ENCODE results near the gene RABL2B.

The RABL2B gene

DNA sequence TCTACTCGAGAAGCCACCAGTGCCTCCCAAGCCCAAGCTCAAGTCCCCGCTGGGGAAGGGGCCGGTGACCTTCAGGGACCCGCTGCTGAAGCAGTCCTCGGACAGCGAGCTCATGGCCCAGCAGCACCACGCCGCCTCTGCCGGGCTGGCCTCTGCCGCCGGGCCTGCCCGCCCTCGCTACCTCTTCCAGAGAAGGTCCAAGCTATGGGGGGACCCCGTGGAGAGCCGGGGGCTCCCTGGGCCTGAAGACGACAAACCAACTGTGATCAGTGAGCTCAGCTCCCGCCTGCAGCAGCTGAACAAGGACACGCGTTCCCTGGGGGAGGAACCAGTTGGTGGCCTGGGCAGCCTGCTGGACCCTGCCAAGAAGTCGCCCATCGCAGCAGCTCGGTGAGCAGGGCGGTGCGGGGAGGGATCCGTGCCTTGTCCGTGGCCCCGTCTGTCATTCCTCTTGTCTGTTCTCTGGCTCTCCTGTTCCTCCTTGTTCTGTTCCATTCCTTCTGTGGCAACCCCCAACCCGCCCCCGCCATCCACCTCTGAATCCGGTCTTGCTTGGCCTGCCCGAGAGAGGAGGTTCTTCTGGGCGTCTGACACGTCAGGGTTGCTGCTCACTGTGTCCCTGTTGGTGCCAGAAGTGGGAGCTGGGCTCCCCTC, 61.3 kb downstream of the RABL2B start:
- DNase-seq = no peak

DNA sequence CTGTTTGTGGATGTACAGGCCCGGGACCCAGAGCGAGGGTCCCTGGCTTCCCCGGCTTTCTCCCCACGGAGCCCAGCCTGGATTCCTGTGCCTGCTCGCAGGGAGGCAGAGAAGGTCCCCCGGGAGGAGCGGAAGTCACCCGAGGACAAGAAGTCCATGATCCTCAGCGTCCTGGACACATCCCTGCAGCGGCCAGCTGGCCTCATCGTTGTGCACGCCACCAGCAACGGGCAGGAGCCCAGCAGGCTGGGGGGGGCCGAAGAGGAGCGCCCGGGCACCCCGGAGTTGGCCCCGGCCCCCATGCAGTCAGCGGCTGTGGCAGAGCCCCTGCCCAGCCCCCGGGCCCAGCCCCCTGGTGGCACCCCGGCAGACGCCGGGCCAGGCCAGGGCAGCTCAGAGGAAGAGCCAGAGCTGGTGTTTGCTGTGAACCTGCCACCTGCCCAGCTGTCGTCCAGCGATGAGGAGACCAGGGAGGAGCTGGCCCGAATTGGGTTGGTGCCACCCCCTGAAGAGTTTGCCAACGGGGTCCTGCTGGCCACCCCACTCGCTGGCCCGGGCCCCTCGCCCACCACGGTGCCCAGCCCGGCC, 62.1 kb downstream of the RABL2B start:
- DNase-seq = no peak

DNA sequence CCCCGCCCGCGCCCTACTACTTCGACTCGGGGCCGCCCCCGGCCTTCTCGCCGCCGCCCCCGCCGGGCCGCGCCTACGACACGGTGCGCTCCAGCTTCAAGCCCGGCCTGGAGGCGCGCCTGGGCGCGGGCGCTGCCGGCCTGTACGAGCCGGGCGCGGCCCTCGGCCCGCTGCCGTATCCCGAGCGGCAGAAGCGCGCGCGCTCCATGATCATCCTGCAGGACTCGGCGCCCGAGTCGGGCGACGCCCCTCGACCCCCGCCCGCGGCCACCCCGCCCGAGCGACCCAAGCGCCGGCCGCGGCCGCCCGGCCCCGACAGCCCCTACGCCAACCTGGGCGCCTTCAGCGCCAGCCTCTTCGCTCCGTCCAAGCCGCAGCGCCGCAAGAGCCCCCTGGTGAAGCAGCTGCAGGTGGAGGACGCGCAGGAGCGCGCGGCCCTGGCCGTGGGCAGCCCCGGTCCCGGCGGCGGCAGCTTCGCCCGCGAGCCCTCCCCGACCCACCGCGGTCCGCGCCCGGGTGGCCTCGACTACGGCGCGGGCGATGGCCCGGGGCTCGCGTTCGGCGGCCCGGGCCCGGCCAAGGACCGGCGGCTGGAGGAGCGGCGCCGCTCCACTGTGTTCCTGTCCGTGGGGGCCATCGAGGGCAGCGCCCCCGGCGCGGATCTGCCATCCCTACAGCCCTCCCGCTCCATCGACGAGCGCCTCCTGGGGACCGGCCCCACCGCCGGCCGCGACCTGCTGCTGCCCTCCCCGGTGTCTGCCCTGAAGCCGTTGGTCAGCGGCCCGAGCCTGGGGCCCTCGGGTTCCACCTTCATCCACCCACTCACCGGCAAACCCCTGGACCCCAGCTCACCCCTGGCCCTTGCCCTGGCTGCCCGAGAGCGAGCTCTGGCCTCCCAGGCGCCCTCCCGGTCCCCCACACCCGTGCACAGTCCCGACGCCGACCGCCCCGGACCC, 62.9 kb downstream of the RABL2B start:
- no peak for DNase-seq

DNA sequence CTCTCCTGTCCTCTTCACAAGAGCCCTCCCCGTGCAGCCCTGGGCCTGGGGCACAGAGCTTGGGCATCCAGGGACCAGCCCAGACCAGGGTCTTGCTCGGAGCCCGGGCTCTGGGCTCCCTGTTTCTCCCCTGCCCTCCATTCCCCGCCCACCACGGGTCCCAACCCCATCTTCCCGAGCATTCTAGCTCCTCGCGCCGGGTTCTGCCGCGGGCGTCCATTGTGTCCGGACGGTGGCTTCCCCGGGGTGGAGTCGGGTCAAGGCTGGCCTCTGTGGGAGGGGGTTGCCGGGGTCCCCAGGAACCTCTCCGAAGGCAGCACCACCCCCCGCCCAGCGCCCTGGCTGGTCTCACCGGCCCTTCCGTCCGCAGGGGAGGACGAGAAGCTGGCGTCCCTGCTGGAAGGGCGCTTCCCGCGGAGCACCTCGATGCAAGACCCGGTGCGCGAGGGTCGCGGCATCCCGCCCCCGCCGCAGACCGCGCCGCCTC, 63.6 kb downstream of the RABL2B start:
- DNase-seq = no peak

DNA sequence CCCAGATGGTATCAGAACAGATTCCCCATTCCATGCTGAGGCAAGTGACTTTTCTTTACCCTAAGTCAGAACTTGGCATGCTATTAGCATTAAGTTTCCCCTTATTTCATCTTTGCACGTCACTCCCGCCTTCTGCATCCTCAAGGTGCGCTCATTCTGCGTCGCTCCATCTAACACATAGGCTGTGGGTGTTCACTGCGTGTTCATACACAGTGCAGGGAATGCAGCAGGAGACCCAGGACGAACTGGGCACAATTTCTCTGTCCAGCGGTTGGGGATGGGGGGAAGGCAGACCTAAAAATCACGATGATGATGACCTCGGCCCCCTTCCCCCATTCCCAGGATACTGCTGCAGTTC, 65.1 kb downstream of the RABL2B start:
- DNase-seq = no peak

DNA sequence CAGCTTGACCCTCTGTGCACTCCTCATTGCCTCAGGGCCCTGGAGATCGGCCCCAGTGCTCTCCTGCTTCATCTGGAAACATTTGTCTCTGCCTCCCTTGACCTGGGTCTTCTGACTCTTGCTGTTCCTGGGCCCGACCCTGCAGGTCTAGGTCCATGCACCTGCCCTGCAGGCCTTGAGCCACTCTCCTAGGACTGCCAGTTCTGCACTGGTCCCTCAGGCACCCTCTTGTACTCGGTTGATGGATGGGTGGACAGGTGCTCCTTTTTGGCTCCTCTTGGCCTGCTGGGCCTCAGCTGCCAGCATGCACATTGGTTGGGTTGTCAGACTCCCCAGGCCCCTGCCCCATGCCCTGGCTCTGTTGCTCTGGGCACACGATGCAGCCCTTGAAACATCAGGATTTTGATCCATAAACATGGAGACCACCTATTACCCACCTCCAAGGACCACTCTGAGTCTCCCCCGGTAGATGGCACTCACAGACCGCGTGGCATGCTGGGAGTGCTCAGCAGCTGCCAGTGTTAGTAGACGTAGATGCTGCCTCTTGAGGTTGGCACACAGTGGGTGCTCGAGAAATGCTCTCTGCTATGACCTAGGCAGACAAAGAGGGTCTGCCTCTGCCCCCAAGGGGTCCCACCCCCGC, 65.6 kb downstream of the RABL2B start:
- no peak for DNase-seq
